ENCODE data around the gene EFHD2.
"Not testable (repeated sequence)": the region's sequence is repeated elsewhere in the genome, so short reads cannot be mapped to it uniquely, and the experiment has no call there.

The EFHD2 gene, protein sequence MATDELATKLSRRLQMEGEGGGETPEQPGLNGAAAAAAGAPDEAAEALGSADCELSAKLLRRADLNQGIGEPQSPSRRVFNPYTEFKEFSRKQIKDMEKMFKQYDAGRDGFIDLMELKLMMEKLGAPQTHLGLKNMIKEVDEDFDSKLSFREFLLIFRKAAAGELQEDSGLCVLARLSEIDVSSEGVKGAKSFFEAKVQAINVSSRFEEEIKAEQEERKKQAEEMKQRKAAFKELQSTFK

DNA sequence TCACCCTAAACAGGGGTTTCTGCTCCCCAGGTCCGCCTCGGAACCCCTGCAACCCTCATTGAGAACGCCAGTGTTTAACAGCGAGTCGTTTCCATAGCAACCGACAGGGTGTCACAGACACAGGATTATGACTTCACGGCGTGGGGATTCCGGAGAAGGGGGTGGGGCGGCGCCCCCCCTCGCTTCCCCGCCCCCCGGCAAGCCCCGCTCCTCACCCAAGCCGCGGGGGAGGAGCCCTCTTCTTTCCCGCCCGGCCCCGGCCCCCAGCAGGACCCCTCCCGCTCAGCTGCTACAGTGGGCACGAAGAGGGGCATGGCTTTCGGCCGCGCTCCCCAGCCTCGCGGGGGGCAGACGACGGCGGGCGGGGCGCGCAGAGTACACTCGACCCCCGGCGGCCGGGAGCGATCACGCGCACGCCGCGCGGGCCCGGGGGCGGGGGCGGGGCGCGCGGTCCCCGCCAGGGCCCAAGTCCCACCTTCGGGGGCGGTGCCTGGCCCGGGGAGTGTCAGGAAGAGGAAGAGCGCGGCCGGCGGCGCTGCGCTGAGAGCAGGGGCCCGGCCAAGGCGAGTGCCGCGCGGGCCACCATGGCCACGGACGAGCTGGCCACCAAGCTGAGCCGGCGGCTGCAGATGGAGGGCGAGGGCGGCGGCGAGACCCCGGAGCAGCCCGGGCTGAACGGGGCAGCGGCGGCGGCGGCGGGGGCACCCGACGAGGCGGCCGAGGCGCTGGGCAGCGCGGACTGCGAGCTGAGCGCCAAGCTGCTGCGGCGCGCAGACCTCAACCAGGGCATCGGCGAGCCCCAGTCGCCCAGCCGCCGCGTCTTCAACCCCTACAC is at the start of gene EFHD2:
TSS of gene EFHD2 (plus strand) at position 501 of the 835 bp plus-strand sequence. CDS start at position 585, 84 bp downstream.
- peak; percentile 65 for DNase-seq

DNA sequence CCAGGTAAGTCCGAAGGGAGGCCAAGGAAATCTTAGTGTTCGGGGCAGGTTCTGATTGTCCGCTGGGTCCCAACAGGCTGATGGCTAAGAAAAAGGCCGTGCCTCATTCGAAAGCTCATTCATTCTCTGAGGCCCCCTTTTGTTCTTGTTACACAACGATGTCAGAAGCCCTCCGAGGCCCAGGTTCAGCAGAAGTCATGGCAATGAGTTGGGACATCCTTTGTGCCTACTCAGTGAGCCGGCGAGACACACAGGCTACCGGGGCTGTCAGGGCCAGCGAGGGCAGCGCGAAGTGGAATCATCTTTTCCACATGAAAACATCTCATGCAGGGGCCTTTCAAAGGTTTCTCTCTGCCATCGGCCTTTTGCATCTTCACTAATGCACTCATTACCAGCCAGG is 49.0 kb upstream of the EFHD2 start:
- no peak for DNase-seq

DNA sequence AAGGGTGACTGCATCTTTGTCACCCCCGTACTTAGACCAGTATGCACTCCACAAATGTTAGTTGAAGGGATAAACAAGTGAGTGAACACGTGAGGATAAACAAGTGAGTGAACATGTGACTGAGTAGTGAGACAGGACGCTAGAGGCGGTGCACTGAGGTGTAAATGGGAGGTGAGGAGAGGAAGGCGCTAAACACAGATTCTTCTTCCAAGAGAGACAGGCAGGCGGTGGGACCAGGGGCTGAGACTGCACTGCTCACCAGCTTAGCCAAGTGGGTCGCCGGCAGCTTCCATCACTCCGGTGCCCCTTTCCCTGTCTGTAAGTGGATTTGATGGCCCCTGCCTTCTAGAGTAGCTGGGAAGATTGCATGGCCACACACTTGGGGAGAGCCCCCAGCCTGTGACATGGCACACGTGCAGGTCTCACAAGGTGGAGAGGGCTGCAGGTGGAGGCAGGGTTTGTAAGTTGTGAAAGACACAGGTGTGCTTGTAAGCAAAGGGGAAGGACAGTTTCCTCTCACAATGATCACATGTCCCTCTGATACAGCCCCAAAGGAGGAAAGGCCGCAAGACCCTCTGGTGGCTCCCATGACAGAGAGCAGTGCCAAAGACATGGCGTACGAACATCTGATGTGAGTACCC is 47.5 kb upstream of the EFHD2 start:
- DNase-seq, result no peak

DNA sequence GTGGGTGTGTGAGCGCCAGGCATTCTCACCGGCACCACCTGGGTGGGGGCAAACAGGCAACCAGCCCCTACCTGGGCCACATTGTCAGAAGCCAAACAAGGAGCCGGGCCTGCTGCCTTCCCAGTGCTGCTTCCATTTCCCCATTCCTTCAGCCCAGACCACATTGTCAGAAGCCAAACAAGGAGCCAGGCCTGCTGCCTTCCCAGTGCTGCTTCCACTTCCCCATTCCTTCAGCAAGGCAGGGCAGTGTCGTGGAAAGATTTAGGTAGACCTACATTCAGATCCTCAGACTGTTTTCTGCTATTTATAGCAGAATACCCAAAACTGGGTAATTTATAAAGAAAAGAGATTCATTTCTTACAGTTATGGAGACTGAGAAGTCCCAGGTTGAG is 47.0 kb upstream of the EFHD2 start:
- peak; percentile 82 for DNase-seq

DNA sequence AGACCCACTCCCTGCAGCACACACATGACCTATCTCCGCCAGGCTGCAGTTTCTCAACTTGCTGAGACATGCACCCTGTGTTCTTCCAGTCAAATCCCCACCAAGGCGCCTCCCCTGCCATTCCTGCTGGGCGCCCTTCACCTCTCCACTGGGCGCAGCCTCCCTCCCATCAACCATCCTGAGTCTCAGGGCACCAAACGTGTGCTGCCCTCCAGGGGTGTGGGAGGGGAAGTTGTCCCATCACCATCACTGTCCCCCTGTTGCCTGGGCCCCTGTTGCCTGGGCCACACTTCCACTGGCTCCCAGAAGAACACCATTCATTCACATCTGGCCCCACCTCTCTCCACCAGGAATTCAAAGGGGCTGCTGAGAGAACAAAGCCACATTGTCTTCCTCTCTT is 44.9 kb upstream of the EFHD2 start:
- DNase-seq, result no peak

DNA sequence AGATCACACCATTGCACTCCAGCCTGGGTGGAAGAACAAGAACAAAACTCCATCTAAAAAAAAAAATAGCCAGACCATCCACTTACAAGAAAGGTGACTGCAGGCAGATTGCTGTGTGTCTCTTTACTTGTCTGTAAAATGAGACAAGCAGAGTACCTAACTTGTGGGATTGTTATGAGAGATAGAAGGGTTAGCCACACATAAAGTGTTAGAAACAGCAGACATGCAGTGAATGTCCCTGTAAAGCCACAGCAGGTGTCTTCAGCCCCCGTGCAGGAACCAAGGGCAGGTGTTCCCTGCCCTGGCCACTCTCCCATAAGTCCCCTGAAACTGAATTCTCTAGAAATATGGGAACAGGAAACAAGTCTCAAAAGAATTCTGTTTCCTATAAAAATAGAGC is 40.8 kb upstream of the EFHD2 start:
- no peak for DNase-seq

DNA sequence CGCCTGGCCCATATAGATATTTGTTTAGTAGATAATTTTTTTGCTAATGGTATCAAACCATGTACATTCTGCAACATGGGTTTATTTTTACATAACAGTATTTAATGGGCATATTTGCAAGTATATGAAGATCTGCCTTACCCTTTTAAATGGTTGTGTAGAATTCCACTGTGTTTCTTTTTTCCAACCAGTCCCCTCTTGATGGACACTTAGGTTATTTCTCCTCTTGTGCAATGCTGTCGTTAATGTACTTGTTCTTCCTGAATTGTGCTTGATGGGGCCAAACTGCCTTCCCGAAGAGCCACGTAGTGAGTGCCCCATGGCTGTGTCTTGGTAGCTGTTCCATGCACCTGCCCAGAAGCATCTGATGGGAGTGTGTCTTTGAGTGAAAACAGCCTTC is 39.4 kb upstream of the EFHD2 start:
- DNase-seq, result no peak

DNA sequence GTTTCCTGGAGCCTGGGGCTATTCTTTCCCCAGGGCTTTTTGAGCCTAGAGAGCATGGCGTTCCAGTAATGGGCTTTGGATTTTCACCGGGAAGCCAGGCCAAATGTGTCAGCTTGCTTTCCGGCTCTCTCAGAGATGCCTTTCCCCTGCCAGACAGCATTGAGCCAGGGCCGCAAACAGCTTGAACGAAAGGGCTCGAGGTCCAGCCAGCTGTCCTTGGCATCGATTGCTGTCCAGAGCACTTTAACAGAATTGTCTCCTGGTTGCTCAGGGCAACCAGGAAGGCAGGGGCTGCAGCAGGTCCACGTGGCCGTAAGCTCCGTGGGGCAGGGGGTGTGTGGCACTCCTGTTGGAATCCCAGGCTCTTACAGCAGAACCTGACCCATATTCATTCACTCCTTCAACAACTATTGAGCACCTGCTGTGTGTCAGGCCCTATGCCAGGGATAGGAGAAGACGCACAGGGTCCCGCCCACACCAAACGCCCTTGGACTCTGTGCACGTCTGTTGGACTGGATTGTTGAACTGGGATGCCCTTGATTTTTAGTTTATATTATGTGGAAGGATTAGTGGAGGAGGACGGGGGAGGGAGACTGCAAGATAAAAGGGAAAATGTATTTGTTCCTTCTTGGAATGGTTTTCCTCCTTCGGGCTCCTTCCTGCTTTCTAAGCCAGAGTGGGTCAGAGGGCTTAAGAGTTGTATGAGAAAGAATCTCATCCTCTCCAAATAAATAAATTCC is 38.7 kb upstream of the EFHD2 start:
- no peak for DNase-seq

DNA sequence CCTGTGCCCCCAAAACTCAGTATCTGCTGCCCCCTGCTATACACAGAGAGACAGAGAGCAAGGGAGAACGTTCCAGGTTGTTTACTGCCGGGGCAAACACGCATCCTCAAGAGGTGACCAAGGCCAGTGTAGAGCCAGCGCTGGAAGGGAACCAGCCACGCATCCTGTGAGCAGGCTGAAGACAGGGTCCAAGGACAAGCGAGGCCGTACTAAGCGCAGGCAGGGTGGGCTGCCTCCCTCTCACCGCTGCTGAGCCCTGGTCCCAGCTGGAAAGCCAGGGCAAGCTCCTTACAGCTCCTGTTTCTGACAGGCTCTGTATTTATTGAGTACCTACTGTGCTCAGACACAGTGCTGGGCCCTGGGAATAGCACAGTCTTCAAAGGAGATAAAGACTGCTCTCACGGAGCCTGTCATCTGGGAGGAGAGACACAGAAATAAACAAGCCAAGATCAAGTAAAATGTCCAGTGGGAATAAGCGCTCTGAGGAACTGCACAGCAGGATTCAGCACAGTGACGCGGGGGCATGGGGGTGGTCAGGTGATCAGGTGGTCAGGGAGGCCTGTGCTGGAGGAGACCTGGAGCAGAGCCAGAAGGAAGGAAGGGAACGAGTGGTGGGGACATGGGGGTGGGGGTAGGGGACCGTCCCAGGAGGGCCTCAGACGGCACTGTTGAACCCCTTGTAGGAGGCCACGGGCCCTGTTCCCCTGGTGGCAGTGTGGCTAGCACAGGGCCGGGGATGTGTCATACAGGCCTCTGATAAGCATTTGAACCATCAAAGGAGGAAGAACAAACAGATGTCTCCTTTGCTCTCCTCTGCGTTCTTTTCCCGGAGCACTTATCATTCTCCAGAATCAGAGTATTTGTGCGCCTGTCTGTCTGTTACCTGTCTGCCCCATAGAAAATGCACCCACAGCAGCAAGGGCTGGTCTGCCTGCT is 37.8 kb upstream of the EFHD2 start:
- DNase-seq, result no peak

DNA sequence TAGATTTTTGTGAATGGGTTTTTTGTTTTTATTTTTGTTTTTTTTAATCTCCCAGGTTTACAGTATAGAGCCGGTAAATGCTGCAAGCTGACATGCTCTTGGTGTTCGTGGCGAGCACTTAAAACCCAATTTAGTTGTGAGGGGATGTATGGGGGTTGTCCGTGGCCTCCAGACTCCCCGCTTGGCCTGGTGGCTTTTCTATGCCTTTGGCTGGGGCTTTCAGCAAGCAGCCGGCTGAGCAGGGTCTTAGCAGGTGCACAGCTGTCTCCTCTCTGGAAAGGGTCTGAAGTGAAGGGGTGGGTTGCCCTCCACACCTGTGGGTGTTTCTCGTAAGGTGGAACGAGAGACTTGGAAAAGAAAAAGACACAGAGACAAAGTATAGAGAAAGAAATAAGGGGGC is 31.0 kb upstream of the EFHD2 start:
- no peak for DNase-seq

DNA sequence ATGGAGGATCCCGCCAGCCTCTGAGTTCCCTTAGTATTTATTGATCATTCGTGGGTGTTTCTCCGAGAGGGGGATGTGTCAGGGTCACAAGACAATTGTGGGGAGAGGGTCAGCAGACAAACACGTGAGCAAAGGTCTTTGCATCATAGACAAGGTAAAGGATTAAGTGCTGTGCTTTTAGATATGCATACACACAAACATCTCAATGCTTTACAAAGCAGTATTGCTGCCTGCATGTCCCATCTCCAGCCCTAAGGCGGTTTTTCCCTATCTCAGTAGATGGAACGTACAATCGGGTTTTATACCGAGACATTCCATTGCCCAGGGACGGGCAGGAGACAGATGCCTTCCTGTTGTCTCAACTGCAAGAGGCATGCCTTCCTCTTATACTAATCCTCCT is 30.5 kb upstream of the EFHD2 start:
- not testable (repeated sequence) for DNase-seq

DNA sequence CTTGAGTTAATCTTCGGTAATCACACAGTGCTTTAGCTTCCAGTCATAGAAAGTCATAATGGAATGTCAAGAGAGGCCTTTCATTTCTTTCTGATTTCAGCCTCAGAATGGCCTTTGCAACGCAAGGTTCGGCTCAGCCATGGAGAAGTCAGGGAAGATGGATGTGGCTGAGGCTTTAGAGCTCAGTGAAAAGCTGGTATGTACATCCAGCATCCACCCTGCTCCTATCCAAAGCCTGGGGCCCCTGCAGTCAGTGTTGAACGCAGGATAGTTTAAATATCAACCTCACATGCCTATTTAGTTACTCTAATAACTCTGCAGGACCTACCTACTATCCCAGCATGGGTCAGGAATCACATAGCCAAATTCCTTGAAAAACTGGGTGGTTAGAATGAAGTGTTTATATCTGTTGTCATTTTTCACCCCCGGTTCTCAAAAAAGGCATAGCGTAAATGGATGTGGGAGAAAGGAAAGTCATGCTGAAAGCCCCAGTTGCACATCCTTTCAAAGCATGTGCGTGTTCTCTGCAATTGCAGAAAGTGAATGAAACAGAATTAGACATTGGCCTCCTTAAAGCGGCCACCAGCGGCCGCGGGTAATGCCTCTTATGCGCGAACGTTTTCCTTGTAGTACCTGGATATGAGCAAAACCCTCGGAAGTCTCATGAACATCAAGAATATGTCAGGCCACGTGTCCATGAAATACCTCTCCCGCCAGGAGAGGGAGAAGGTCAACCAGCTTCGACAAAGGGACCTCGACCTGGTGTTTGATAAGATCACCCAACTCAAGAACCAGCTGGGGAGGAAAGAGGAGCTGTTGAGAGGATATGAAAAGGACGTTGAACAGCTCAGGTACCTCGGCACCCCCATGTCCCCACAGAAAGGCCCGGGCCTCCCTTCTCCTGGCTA is 28.8 kb upstream of the EFHD2 start:
- DNase-seq, result no peak

DNA sequence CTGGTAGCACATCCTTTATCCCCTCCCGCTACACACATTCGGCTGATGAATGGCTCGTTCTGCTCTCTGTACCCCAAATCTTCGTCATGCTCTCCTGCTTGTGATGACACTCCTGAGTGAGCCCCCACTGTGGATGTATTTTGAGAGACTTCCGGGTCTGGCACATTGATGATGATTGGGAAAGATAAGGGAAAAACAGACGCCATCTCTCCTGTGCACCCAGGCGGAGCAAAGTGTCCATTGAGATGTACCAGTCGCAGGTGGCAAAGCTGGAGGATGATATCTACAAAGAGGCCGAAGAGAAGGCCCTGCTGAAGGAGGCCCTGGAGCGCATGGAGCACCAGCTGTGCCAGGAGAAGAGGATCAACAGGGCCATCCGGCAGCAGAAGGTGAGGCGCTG is 27.9 kb upstream of the EFHD2 start:
- DNase-seq, result no peak

DNA sequence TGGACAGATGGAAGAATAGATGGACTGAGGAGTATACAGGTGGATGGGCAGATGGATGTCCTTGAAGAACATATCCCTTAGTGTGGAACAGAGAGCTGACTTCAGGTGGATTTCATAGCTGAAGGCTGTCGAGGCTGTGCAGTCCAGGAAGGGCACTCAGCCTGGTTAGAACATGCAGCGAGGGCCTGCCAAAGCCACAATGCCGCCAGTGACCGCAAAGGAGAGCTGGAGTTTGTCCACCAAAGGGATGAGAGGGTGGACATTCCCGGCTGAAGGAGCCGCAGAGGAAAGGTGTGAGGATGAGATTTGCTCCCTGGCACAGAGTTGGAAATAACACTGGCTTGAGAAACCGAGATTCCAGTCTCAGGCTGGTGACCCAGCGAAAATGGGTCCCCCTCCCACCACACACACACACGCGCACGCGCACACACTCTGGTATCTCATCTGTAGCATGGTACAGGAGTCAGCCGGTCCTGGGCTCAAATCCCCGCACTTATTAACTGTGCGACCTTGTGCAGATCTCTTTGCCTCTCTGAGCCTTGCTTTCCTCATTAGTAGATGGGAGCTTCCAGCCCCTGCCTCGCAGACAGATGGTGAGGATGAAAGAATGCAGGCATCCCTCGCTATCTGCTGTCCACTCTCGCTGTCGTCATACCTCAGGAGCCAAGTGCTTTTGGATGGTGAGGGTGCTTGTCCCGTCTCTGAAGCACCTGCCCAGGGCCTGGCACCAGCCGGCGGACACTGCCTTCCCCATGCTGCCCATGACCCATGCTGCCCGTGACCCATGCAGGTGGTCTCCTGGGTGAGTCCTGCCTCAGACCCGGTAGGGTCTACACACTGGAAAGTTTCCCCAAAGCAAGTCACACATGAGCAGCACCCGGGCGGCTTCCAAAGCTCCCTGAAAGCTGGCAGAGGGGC is 26.8 kb upstream of the EFHD2 start:
- DNase-seq, result no peak

DNA sequence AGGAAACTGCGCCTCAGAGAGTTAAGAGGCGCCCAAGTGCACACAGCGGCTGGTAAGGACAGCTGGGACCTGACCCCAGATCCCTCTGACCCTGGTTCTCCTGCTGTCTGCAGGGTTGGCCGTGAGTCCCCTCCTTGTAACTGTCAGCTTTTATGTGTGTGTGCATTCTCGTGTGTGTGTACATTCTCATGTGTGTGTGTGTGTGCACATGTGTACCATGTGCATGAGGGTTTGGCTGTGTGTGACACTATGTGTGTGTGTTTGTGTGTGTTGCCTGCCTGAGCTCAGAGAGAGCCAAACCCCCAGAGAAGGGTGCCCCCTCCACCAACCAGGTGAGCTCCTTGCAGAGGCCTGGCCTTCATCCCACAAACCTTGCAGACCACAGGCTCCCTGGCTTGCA is 25.9 kb upstream of the EFHD2 start:
- DNase-seq, result no peak

DNA sequence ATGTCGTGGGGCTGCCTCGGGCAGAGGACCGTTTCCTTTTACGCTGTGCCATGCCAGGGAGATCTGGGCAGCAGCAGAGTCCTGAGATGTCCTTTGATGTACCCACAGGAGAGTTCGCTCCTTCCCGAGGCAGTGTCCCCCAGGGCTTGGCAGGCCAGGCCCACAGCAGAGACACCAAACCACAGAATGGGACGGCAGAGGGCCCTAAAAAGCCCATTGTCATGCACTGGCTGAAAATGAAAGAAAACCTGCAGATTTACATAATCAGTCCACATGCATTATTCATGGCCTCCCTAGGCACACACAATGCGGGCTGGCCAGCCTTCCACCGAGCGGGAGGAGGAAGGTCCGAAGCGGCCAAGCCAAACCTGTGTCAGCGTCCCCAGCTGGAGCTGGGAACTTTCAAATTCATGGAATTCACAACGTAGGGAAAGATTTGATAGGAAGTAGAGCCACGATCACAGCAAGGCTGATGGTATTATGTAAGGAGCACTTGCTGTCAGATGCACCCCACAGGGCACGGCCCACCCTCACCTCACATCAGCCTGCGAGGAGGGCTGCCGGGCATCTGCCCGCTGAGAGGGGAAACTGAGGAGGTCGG is 25.3 kb upstream of the EFHD2 start:
- no peak for DNase-seq

DNA sequence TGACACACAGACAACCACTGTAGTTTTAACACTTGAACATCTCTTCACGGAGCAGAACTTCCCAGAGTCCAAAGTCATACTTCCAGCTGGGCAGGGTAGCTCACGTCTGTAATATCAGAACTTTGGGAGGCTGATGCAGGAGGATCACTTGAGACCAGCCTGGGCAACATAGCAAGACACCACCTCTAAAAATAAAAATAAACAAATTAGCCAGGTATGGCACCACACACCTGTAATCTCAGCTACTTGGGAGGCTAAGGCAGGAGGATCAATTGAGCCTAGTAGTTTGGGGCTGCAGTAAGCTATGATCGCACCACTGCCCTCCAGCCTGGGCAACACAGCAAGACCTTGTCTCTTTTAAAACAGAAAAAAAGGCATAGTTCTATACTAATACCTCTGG is 24.3 kb upstream of the EFHD2 start:
- DNase-seq, result no peak

DNA sequence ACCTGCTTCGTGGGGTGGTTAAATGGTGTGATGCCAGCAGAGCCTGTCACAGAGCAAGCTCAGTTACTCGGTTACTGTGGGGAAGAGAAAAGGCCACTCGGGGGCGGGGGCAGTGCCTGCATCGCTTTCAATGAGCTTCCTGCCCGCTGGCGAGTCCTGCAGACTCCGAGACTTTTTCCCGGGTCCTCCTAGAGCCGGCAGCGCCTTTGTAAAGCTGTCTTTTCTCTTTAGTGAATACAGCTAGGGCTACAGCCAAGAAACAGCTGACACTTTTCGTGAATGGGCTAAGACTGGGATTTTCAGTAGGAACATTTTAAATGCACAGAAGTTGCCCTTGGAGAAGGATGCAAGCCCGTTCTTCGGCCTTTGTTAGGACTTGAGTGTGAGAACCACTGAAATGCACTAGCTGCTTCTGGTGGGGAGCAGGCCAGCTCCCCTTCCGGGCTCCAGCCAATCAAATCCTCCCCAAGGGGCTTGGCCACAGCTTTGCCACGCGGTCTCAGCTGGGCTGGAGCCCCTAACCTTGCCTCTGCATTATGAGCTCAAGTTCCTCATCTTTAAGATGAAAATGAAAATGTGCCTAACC is 23.4 kb upstream of the EFHD2 start:
- peak; percentile 39 for DNase-seq

DNA sequence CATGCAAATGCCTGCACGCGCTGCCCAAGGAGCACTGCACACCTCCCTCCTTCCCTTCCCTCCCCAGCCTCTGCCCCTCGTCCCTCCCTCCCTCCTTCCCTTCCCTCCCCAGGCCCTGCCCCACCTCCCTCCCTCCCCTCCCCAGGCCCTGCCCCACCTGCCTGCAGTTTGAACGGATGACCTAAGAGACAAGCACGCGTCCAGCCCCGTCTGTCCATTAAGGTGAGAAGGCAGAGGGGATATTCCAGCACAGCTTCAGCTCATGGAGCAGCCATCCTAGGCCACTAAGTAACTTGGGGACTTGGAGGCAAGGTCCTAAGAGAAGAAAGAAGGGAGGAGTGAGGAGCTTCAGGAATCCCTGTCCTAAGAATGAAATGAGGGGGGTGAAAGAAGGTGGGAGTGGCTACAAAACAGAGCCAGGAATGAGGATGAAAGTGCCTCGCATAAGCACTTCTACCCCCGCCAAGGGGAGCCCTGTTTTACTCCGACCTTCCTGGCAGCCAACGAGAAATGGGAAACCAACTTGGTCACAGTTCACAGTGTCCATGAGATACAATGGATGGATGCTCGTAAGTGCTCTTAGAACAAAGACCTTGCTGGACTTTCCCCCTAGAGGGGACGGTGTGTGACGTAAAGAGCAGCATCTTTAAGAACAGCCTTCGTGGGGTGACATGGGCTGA is 21.3 kb upstream of the EFHD2 start:
- no peak for DNase-seq
